Neuron (in vitro differentiated cells): ENCODE results near the gene SCCPDH.
A peak's percentile ranks its signal among the peaks of the same experiment; 100 is the strongest.

Source experiments
- H2AFZ ChIP-seq: one replicate; pipeline ENCODE4 v1.6.1; 2013; ENCODE audit warnings: low read depth, mild to moderate bottlenecking, inconsistent platforms, low read length, moderate library complexity
- H3K27me3 ChIP-seq: one replicate; pipeline ENCODE4 v1.6.1; 2013; ENCODE audit warnings: low read length; ENCODE audit not compliant: insufficient read depth
- H3K36me3 ChIP-seq: one replicate; pipeline ENCODE4 v1.6.1; 2013; ENCODE audit warnings: low read length; ENCODE audit not compliant: insufficient read depth
- H3K4me1 ChIP-seq: one replicate; pipeline ENCODE4 v1.6.1; 2013; ENCODE audit warnings: low read length; ENCODE audit not compliant: insufficient read depth
- H3K4me3 ChIP-seq: 2 replicates; pipeline ENCODE4 v1.5.1; 2013; ENCODE audit warnings: mild to moderate bottlenecking, low read length, moderate library complexity
- H3K9me3 ChIP-seq: one replicate; pipeline ENCODE4 v1.6.1; 2013; ENCODE audit warnings: low read length

The SCCPDH gene

DNA sequence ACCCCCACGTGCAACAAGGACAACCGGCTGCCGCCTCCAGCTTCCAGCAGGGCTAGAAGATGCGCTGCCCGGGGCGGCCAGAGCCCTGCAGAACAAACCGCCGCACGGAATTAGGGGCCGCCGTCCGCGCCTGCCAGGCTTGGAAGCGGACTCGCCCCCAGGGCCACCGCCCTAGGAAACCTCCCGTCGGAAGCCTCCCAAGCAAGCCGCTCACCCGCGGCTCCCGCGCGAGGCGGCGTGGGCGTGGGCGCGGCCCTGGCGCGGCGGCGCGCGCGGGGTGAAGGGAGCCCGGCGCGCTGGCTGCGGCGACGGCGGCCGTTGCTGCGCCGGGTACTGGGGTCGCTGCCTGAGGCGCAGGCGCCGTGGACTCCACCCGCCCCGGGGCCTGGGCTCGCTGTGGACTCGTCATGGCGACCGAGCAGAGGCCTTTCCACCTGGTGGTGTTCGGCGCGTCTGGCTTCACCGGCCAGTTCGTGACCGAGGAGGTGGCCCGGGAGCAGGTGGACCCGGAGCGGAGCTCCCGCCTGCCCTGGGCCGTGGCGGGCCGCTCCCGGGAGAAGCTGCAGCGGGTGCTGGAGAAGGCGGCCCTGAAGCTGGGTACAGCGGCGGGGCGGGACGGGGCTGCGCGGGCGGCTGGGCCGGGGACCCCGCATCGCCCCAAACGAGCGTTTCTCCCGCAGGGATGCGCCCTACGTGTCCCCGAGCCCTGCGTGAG is at the start of gene SCCPDH:
Gene SCCPDH (plus strand): TSS at position 394 of the 715 bp plus-strand sequence. CDS start 14 bp downstream, at position 408.
- Histone ChIP-seq H3K9me3 (peaks cover 13% of the 10 kb centered on the region), H2AFZ (peak within 1 kb of the TSS; percentile 98), H3K27me3 (no peaks in the 10 kb centered on the region), H3K4me3 (peak within 1 kb of the TSS; percentile 84), H3K4me1 (peaks cover 10% of the 10 kb centered on the region), H3K36me3 (peaks cover 26% of the 10 kb centered on the region)

GRCh38 chr1:246677842-246678241 is 46.4 kb upstream of the SCCPDH start:
- H3K36me3 ChIP-seq = no peaks in the 10 kb centered on the region
- H2AFZ ChIP-seq = no peak overlapping the region
- no peaks in the 10 kb centered on the region for H3K9me3 ChIP-seq
- peaks cover 14% of the 10 kb centered on the region for H3K4me1 ChIP-seq
- peaks cover 4% of the 10 kb centered on the region for H3K27me3 ChIP-seq
- no peak overlapping the region for H3K4me3 ChIP-seq

DNA sequence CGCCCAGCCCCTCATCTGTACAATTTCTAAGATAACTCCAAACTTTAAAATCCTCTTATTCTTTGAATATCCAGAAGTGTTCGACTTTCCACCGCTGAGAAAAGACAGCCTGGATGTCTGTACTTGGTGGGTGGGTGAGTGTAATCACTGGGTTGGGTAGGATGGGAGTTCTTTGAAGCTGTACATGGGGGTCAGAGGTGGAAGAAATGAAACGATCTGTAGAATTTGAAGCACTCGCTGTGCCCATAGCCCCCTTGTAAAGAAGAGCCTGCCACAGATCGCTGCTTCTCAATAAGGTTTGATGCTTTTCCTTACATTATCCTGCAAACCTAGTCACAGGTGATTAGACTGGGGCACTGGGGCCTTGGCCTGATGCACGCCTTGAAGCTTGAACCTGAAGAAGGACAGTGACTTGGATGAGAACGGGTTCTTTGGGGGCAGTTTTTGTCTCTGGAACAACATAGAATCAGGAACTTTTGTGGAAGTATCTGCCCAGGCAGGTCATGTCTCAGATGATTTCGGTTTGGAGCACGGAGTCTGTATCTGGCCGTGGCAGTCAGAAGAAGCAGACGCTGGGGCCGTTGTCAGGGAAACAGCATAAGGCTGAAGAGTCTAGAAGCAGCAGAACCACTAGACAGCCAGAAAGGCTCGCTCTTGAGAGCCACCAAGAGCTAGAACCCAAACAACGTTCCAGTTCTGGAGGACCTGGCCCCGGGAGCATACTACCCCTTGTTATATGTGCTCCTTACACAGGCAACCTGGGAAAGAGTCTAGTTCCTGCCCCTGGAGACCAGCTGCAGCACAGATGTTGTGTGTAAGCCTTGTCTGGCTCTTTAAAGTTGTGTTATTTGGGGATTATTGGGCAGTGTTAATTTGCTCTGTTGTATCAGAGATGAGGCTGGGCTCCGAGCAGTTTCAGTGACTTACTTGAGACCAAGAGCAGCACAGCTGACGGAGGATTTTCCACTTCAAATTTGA is 45.1 kb upstream of the SCCPDH start:
- peaks cover 4% of the 10 kb centered on the region for H3K27me3 ChIP-seq
- H3K4me3 ChIP-seq = no peak overlapping the region
- peaks cover 10% of the 10 kb centered on the region for H3K4me1 ChIP-seq
- H3K9me3 ChIP-seq = no peaks in the 10 kb centered on the region
- H2AFZ ChIP-seq = no peak overlapping the region
- no peaks in the 10 kb centered on the region for H3K36me3 ChIP-seq

- H3K4me1 ChIP-seq = peaks cover 3% of the 10 kb centered on the region
- no peak overlapping the region for H2AFZ ChIP-seq
- H3K4me3 ChIP-seq = no peak overlapping the region
- peaks cover 4% of the 10 kb centered on the region for H3K27me3 ChIP-seq
- no peaks in the 10 kb centered on the region for H3K9me3 ChIP-seq
- no peaks in the 10 kb centered on the region for H3K36me3 ChIP-seq
These were observed 44.4 kb upstream of the SCCPDH start for GRCh38 chr1:246679794-246680177.

- peaks cover 2% of the 10 kb centered on the region for H3K4me1 ChIP-seq
- H3K36me3 ChIP-seq = no peaks in the 10 kb centered on the region
- no peak overlapping the region for H2AFZ ChIP-seq
- H3K9me3 ChIP-seq = no peaks in the 10 kb centered on the region
- no peak overlapping the region for H3K4me3 ChIP-seq
- H3K27me3 ChIP-seq = peaks cover 4% of the 10 kb centered on the region
These were observed 44.0 kb upstream of the SCCPDH start for GRCh38 chr1:246680190-246680589.

GRCh38 chr1:246680696-246681130 is 43.5 kb upstream of the SCCPDH start:
- H3K36me3 ChIP-seq = no peaks in the 10 kb centered on the region
- no peak overlapping the region for H3K4me3 ChIP-seq
- H3K4me1 ChIP-seq = peaks cover 2% of the 10 kb centered on the region
- peaks cover 4% of the 10 kb centered on the region for H3K27me3 ChIP-seq
- no peak overlapping the region for H2AFZ ChIP-seq
- no peaks in the 10 kb centered on the region for H3K9me3 ChIP-seq

DNA sequence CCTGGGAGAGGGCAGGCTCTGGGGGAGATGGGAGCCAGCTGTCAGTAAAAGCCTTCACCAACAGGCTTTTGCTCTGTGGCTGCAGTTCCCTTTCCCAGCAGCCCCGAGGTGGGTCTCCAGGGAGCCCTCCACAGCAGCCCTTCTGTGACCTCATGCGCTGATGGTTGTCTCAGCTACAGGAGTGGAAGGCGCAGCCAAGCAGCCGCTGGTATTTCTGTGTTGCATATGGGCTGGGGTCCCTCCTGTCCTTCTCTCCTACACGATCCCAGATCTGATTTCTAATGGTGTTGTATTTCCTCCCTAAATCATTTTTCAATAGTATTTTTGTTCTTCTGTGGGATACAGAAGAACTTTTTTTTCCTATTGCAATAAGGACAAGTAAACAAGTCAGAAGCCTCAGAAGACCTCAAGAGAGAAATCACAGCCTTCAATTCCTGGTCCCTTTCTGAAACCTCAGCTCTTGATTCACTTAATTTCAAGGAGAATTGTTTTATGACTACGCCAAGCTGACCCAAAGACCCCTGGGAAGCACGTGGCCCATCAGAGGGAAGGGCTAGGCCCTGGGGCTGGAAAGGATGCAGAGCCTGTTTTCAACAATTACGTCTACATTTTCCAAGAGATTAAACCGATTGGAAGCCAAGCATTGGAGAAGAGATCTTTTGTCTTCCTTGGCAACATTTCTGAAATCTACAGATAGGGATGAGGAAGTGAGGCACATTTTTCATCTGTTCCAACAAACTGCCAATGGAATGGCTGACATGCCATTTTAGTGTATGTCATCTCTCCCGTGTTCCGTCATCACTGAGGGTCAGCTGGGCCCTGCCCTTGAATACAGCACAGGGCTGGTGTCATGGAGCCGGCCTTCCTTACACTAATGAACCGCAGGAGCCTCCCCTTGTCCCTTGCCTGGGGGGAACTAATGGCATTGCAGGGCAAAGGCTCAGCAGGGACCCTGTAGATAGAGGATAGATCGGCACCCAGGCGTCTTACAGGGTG is 42.0 kb upstream of the SCCPDH start:
- Histone ChIP-seq H3K9me3 (no peaks in the 10 kb centered on the region), H2AFZ (no peak overlapping the region)

GRCh38 chr1:246683521-246683920 is 40.7 kb upstream of the SCCPDH start:
- H3K36me3 ChIP-seq = no peaks in the 10 kb centered on the region
- peaks cover 4% of the 10 kb centered on the region for H3K27me3 ChIP-seq
- H3K4me1 ChIP-seq = peaks cover 2% of the 10 kb centered on the region
- H3K9me3 ChIP-seq = no peaks in the 10 kb centered on the region
- no peak overlapping the region for H2AFZ ChIP-seq
- H3K4me3 ChIP-seq = no peak overlapping the region

More for the DNA sequence above, 42.0 kb upstream of the SCCPDH start:
- Histone ChIP-seq H3K4me3 (no peak overlapping the region), H3K4me1 (peaks cover 2% of the 10 kb centered on the region), H3K27me3 (peaks cover 4% of the 10 kb centered on the region), H3K36me3 (no peaks in the 10 kb centered on the region)

DNA sequence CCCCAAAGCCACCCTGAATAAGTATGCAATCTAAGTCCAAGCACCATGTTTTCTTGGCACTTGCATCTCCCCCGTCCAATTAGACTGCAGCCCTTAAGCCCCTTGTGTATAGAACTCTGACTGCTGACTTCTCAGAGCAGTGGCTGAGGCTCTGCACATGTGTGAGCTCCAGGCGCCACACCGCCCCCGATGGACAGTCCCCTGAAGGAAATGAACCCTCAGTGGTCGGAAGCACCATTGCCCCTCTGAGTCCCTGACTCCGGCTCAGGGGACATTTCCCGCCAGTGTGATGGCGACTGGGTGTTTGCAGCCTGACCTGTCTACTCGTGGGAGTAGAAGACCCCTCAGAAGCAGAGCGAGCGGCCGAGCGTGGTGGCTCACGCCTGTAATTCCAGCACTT is 37.2 kb upstream of the SCCPDH start:
- H3K9me3 ChIP-seq = no peaks in the 10 kb centered on the region
- H3K4me1 ChIP-seq = no peaks in the 10 kb centered on the region
- H3K36me3 ChIP-seq = no peaks in the 10 kb centered on the region
- H3K27me3 ChIP-seq = no peaks in the 10 kb centered on the region
- no peak overlapping the region for H3K4me3 ChIP-seq
- no peak overlapping the region for H2AFZ ChIP-seq

GRCh38 chr1:246689409-246690008 is 34.7 kb upstream of the SCCPDH start:
- Histone ChIP-seq H3K36me3 (no peaks in the 10 kb centered on the region), H3K4me1 (no peaks in the 10 kb centered on the region), H3K9me3 (no peaks in the 10 kb centered on the region), H3K4me3 (no peak overlapping the region), H2AFZ (no peak overlapping the region), H3K27me3 (no peaks in the 10 kb centered on the region)

GRCh38 chr1:246690100-246690499 is 34.1 kb upstream of the SCCPDH start:
- H3K36me3 ChIP-seq = no peaks in the 10 kb centered on the region
- no peak overlapping the region for H3K4me3 ChIP-seq
- no peaks in the 10 kb centered on the region for H3K27me3 ChIP-seq
- no peaks in the 10 kb centered on the region for H3K4me1 ChIP-seq
- no peak overlapping the region for H2AFZ ChIP-seq
- H3K9me3 ChIP-seq = no peaks in the 10 kb centered on the region
